ENCODE results near the gene ARL4D.
"Not testable (repeated sequence)": the region's sequence is repeated elsewhere in the genome, so short reads cannot be mapped to it uniquely, and the experiment has no call there.

Gene ARL4D

GRCh38 chr17:43395165-43395564 lies 3.6 kb upstream of the ARL4D start:
- no peak for DNase-seq (ENCODE audit: low spot score)

DNA sequence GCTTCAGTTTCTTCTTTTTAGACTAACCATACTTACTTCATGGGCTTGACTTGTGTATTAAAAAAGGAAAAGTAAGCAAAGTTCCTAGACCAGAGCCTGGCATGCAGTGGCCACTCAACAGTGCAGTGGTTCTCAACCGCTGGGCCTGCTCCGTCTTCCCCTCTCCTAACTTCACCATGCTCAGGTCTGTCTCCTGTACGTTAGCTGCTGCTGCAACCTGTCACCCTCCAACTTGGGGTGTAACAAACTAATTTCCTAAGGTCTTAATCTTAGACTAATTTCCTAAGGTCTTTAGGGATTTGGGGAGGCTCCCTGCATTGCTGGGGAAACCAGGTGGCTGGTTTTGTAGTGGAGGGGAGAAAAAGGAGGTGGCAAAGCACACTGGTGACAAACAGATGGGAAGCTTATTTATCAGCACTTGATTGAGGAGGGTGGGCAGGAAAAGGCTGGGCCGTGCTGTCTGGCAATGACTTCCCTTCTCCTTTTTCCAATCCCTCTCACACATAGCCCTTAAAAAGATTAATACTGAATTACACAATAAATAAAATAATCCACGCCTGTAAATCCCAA lies 2.2 kb upstream of the ARL4D start:
- DNase-seq (ENCODE audit: low spot score), result peak; percentile 86

GRCh38 chr17:43399839-43400328 lies 1.1 kb downstream of the ARL4D start:
- no peak for DNase-seq (ENCODE audit: low spot score)

- DNase-seq (ENCODE audit: low spot score), result peak; percentile 66
These were observed 2.3 kb downstream of the ARL4D start for GRCh38 chr17:43400943-43401717.

DNA sequence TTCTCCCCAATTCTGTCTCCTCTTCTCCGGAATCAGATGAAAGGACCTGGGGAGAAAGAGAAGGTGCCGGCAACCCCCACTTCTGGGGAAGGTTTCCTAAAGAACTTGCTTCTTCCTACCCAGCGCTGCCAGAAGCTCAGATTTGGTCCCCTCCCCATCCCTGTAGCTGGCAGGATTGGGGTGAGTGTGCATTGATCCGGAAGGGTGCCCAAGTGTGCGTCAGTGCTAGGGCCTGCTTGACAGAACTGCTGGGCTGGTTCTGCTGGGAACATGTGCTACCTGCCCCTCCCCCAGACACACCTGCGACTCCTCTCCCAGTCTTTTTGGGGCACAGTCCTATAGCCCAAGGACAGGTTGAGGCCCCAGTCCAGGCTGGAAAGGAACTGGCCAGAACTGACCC lies 3.3 kb downstream of the ARL4D start:
- DNase-seq (ENCODE audit: low spot score), result no peak

- DNase-seq (ENCODE audit: low spot score), result no peak
These were observed 3.8 kb downstream of the ARL4D start for GRCh38 chr17:43402567-43402966.

DNA sequence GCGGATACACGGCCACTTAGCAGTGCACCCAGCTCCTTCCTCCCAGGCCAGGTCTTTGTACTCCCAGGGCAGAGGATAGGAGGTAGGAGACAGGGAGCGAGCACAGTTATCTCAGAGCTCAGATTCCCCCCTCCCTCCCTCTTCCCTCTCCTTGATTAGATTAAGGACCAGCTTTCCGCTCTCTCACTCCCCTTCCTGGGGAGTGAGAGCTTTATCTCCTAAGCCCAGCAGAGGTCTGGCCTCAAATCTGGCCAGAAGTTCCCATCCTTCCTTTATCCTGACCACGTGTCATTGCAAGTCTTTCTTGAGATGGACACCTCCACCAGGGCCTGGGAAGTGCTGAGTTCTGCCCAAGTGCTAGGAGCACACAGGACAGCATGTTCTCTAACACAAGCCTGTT lies 5.1 kb downstream of the ARL4D start:
- DNase-seq (ENCODE audit: low spot score), result peak; percentile 69

- DNase-seq (ENCODE audit: low spot score), result no peak
These were observed 7.1 kb downstream of the ARL4D start for GRCh38 chr17:43405861-43406260.

- peak; percentile 92 for DNase-seq (ENCODE audit: low spot score)
These were observed 8.2 kb downstream of the ARL4D start for GRCh38 chr17:43406676-43407645.

DNA sequence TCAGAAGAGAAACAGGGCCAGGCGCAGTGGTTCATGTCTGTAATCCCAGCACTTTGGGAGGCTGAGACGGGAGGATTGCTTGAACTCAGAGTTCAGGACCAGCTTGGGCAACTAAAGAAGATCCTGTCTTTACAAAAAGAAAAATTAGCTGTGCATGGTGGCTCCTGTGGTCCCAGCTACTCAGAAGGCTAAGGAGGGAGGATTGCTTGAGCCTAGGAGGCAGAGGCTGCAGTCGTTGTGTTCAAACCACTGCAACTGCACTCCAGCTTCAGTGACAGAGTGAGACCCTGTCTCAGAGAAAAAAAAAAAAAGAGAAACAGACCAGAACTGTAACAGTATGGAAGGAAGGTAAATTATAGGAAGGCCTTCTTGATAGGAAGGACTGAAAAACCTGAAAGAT lies 10.3 kb downstream of the ARL4D start:
- DNase-seq (ENCODE audit: low spot score), result no peak

GRCh38 chr17:43410557-43411368 lies 12.0 kb downstream of the ARL4D start:
- no peak for DNase-seq (ENCODE audit: low spot score)

- DNase-seq (ENCODE audit: low spot score), result no peak
These were observed 12.5 kb downstream of the ARL4D start for GRCh38 chr17:43411369-43411677.

DNA sequence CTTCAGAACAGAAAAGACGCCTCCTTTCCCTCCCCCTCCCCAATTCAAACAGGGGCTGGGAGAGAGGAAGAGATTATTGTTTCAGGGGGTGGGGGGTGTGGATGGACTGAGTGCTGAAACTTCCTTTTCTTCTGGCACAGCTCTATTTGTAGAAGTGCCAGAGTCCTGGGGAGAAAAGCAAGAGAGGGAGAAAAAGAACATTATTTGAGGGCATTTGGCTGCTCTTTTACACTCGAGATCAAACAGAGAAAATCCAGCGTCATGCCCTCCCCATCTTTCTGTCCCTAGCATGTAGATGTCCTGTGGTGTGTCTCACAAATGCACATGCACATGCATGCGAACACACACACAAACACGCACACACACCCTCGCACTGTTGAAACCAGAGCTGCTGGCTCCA lies 13.0 kb downstream of the ARL4D start:
- no peak for DNase-seq (ENCODE audit: low spot score)

DNA sequence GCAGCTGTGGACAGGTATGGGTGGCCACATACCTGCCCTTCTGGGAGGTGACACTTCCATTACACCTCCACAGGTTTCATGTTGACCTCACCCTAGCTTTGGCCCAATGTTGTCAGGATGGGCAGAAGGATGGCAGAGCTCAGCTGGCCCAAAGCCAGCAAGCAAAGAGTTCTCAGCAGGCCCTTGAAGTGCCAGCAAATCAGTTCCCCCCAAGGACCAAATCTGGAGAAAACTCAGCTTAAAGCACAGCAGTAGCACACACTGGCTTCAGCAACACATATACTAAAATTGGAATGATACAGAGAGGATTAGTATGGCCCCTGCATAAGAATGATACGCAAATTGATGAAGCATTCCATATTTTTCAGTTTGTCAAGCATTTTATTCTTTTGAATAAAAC lies 13.4 kb downstream of the ARL4D start:
- no peak for DNase-seq (ENCODE audit: low spot score)

DNA sequence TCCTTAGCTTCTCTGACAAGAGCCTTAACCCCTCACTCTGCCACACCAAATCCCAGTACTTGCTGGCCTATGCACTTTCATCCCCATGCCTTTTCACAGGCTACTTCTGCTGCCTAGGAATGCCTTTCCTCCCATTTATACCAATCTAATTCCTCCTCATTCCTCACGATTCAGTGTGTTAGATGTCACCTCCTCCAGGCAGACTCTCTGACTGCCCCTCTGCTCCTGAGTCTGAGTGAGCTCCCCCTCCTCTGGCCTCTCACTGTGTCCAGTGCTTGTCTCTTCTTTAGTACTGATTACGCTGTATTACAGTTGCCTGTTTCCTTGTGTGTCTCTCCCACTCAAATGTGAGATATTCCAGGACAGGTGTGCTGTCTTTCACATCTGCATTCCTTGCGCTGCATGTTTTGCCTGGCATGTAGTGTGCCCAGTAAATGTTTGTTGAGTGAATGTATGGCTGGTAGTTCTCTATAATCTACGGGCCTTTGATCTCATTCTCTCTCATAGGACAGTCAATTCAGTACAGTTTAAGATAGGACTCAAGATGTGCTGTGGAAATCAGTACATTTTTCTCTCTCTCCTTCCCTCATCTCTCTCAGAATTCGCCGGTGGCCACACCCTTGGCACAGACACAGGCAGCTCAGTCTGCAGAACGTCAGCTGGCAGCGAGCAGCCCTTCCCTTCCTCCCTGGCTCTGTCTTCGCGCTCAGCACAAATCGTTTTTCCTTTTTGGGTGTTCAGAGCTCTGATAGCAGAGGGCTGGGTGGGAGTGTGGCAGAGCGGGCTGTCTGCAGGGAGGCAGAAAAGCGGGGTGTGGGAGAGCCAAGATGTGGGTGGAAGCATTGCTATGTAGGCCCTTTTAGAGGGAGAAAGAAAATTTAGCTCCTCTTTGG lies 18.5 kb downstream of the ARL4D start:
- DNase-seq (ENCODE audit: low spot score), result no peak

GRCh38 chr17:43418441-43419374 lies 19.9 kb downstream of the ARL4D start:
- DNase-seq (ENCODE audit: low spot score), result peak; percentile 76

GRCh38 chr17:43419375-43419882 lies 20.6 kb downstream of the ARL4D start:
- not testable (repeated sequence) for DNase-seq (ENCODE audit: low spot score)

DNA sequence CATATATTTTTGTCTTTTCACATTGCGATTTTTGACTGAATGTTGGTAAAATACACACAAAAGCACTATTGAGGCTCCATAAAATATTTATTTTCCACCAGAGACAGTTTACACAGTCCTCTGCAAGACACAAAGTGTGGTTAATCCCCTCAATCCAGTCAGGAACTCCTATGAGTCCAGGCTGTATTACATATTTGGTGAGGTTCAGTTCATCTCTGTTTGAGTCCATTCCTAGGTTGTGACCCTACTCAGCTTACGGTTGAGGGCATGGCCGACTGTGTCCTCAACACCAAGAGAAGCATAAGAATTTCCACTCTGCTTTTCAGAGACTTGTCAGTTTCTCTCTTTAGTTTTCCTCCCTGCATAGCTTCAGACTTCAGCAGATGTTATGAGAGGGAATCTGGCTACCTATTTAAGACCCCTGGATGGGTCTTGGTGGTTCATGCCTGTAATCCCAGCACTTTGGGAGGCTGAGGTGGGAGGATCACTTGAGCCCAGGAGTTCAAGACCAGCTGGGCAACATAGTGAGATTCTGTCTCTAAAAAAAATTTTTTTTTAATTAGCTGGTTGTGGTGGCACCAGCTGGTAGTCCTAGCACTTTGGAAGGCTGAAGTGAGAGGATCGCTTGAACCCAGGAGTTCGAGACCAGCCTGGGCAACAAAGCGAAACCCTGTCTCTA lies 25.1 kb downstream of the ARL4D start:
- no peak for DNase-seq (ENCODE audit: low spot score)

Measured in D341Med (cell line).